Thyroid gland (tissue), 4 donors: Measurements from ENCODE around the gene TSR2.

Source experiments
- POLR2A ChIP-seq, 2 donors: fragments of 450-650 bp; IDR thresholded peaks; one replicate each; pipeline ENCODE4 v1.6.1; 2017; ENCODE audit warnings: antibody characterized with exemption in 2 of 2, mild to moderate bottlenecking in 2 of 2, moderate library complexity in 1 of 2
- TF ChIP-seq, protein P1 (sequence below), 6 experiments: fragments of 200-600 bp in 3 of 6; fragments of 450-650 bp in 3 of 6; sonication (generic) in 3 of 6; IDR thresholded peaks; one replicate each; pipeline ENCODE4 v1.5.1; 2016 to 2019; ENCODE audit warnings: antibody characterized with exemption in 6 of 6, mild to moderate bottlenecking in 2 of 6, inconsistent platforms in 1 of 6, moderate library complexity in 1 of 6

DNA sequence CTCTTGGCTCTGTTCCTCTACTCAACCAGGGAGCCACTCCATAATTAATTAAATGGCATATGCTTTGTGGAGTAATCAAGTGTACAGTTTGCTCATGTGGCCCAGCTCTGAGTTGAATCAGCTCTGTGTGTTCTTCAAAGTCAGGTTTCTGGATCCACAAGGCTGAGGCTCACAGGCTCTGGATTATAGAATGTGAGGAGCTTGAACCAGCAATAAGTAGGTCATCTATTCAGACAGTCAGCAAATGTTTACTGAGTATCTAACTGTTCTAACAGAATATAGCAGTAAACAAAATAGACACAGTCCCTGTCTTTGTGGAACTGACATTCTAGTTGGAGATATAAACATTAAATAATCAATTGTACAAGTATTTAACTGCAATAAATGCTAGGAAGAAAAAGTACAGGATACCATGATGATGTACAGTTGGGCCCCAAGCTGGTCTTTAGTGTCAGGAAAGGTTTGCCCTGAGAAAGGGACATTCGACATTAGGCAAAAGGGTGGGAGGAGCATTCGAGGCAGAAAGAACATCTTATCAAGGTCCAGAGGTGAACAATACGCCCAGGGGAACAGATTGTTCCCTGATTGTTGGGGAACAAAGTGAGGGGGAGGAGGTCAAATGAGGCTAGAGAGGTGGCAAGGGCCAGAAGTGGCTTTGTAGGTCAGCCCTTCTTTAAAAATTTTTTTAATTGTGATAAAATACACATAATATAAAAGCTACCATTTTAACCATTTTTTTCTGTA, 20.5 kb upstream of the TSR2 start:
- no peak for TF ChIP-seq POLR2A (IDR thresholded peaks at IDR 0.05)
- TF ChIP-seq, protein P1, sequence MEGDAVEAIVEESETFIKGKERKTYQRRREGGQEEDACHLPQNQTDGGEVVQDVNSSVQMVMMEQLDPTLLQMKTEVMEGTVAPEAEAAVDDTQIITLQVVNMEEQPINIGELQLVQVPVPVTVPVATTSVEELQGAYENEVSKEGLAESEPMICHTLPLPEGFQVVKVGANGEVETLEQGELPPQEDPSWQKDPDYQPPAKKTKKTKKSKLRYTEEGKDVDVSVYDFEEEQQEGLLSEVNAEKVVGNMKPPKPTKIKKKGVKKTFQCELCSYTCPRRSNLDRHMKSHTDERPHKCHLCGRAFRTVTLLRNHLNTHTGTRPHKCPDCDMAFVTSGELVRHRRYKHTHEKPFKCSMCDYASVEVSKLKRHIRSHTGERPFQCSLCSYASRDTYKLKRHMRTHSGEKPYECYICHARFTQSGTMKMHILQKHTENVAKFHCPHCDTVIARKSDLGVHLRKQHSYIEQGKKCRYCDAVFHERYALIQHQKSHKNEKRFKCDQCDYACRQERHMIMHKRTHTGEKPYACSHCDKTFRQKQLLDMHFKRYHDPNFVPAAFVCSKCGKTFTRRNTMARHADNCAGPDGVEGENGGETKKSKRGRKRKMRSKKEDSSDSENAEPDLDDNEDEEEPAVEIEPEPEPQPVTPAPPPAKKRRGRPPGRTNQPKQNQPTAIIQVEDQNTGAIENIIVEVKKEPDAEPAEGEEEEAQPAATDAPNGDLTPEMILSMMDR (IDR thresholded peaks at IDR 0.05), result no peak
